K562 (cell line): ENCODE results near the gene RNF150. TPM values are rescaled to one million over a fixed set of nuclear protein-coding genes. Genes with fewer than 3 reads are reported as not detected.

ENCODE experiments used
- ATAC-seq: fragments of 200-7000 bp; cut with Tn5 transposase; 3 replicates; pipeline ENCODE4 v1.9.1; 2020; ENCODE audit warnings: moderate library complexity
- BruUV-seq: library from RNA; stranded (reverse); fragments of 400-500 nt; replicated peaks from 2 replicates; lab custom pipeline; 2021; lab: Mats Ljungman, UMichigan
- CTCF ChIA-PET: fragments of 300-600 bp; formaldehyde crosslinking; extraction: SDS; loops from one replicate; lab custom pipeline; 2021; ENCODE audit warnings: low intra/inter-chr PET ratio; lab: Yijun Ruan, JAX
- POLR2A ChIA-PET: fragments of 300-600, 350-650 bp; sonication (Branson Sonifier 250); formaldehyde crosslinking; extraction: SDS; loops from one replicate; lab custom pipeline; 2021; ENCODE audit warnings: antibody characterized with exemption, inconsistent platforms; lab: Yijun Ruan, JAX
- DNase-seq, 4 experiments: peaks; one replicate each; pipeline versions ENCODE4 v3.0.0 to v3.0.0-alpha.2; 2011 to 2018; ENCODE audit warnings: low spot score in 3 of 4, mixed read lengths in 3 of 4; ENCODE audit errors: extremely low read depth in 1 of 4
- FAIRE-seq: peaks from 2 replicates; lab custom pipeline; 2011; peaks lifted over from hg19 to GRCh38; lab: Jason Lieb, UNC
- H2AFZ ChIP-seq: 2 replicates; pipeline ENCODE4 v1.6.0; 2011; ENCODE audit warnings: low read depth, low read length, control low read depth, inconsistent platforms
- H3K27ac ChIP-seq: fragments of 200-600 bp; 3 replicates; pipeline ENCODE4 v1.8.0; 2011; ENCODE audit warnings: low read depth, mild to moderate bottlenecking, control low read depth, inconsistent platforms, low read length, moderate library complexity, mixed read lengths; ENCODE audit errors: extremely low read depth
- H3K27me3 ChIP-seq, 2 experiments: fragments of 300-600 bp in 1 of 2; 2 replicates in 1 of 2; 3 replicates in 1 of 2; pipeline versions ENCODE4 v1.6.0 to v1.8.0; 2011; ENCODE audit warnings: inconsistent platforms in 2 of 2, low read length in 2 of 2, mild to moderate bottlenecking in 1 of 2, mixed read lengths in 1 of 2, moderate library complexity in 1 of 2; ENCODE audit not compliant: control insufficient read depth in 2 of 2, insufficient read depth in 2 of 2
- H3K36me3 ChIP-seq: fragments of 300-600 bp; 3 replicates; pipeline ENCODE4 v1.8.0; 2011; ENCODE audit warnings: mild to moderate bottlenecking, low read length, inconsistent platforms; ENCODE audit not compliant: control insufficient read depth, insufficient read depth
- H3K4me1 ChIP-seq, 2 experiments: fragments of 200-600 bp in 1 of 2; replicated peaks in 1 of 2; 2 replicates in 1 of 2; 3 replicates in 1 of 2; pipeline versions ENCODE4 v1.5.1 to v1.8.0; 2011; ENCODE audit warnings: inconsistent platforms in 2 of 2, low read length in 2 of 2, mild to moderate bottlenecking in 1 of 2, mixed read lengths in 1 of 2, moderate library complexity in 1 of 2; ENCODE audit not compliant: control insufficient read depth in 2 of 2, insufficient read depth in 2 of 2
- H3K4me2 ChIP-seq: 2 replicates; pipeline ENCODE4 v1.6.1; 2011; ENCODE audit warnings: low read length, control low read depth, inconsistent platforms, mixed read lengths; ENCODE audit not compliant: insufficient read depth
- H3K4me3 ChIP-seq: fragments of 200-600 bp; sonication (generic), shearing (Covaris generic); 2 replicates; pipeline ENCODE4 v1.5.1; 2016; ENCODE audit warnings: control low read depth, inconsistent platforms
- H3K79me2 ChIP-seq: fragments of 200-600 bp; 3 replicates; pipeline ENCODE4 v1.8.0; 2011; ENCODE audit warnings: low read length, inconsistent platforms; ENCODE audit not compliant: control insufficient read depth, insufficient read depth
- H3K9ac ChIP-seq, 2 experiments: 2 replicates each; pipeline versions ENCODE4 v1.6.0 to v1.6.1; 2011; ENCODE audit warnings: low read depth in 2 of 2, low read length in 2 of 2, control low read depth in 1 of 2, inconsistent platforms in 1 of 2, mild to moderate bottlenecking in 1 of 2, mixed read lengths in 1 of 2; ENCODE audit not compliant: insufficient read depth in 1 of 2
- H3K9me1 ChIP-seq: one replicate; pipeline ENCODE4 v1.6.0; 2011; ENCODE audit warnings: inconsistent platforms, mild to moderate bottlenecking, low read length, moderate library complexity; ENCODE audit not compliant: control insufficient read depth, insufficient read depth
- H3K9me3 ChIP-seq: replicated peaks from 2 replicates; pipeline ENCODE4 v1.5.1; 2011; ENCODE audit warnings: low read depth, low read length, inconsistent platforms; ENCODE audit not compliant: control insufficient read depth, insufficient read depth
- H4K20me1 ChIP-seq: replicated peaks from 2 replicates; pipeline ENCODE4 v1.6.1; 2011; ENCODE audit warnings: low read length, inconsistent platforms, mixed read lengths; ENCODE audit not compliant: control insufficient read depth, insufficient read depth
- ATF1 ChIP-seq, 2 experiments: fragments of 450-650 bp in 1 of 2; IDR thresholded peaks; 2 replicates each; pipeline ENCODE4 v1.6.1; 2016; ENCODE audit warnings: missing compliant biosample characterization in 1 of 2, missing genetic modification characterization in 1 of 2
- ATF3 ChIP-seq, 2 experiments: fragments of 450-650 bp in 1 of 2; sonication (generic) in 1 of 2; formaldehyde crosslinking in 1 of 2; IDR thresholded peaks in 1 of 2; conservative IDR thresholded peaks in 1 of 2; 2 replicates each; pipeline versions ENCODE4 v1.6.1 to v1.8.1; 2016 to 2023; ENCODE audit warnings: mild to moderate bottlenecking in 2 of 2, moderate library complexity in 2 of 2, inconsistent platforms in 1 of 2, missing genetic modification reagents in 1 of 2
- ATF7 ChIP-seq: fragments of 450-650 bp; IDR thresholded peaks from 2 replicates; pipeline ENCODE4 v1.7.1; 2014; ENCODE audit warnings: mild to moderate bottlenecking, moderate library complexity
- JUND ChIP-seq, 2 experiments: IDR thresholded peaks; 2 replicates in 1 of 2; 3 replicates in 1 of 2; pipeline ENCODE4 v1.6.1; 2011; ENCODE audit warnings: borderline replicate concordance in 2 of 2, low read depth in 2 of 2, low read length in 2 of 2, improper control_type of control experiment in 1 of 2, missing biosample characterization in 1 of 2, missing genetic modification characterization in 1 of 2, missing genetic modification reagents in 1 of 2
- PATZ1 ChIP-seq: fragments of 250-450 bp; sonication (Bioruptor Pico); IDR thresholded peaks from 2 replicates; pipeline ENCODE4 v1.5.0; 2020; ENCODE audit warnings: mild to moderate bottlenecking, borderline replicate concordance
- WGBS: fragments of 100-300 bp; shearing (Covaris generic); methylation state at CpG from one replicate; pipeline ENCODE4 v1.1.6; 2016; ENCODE audit warnings: low coverage, mixed read lengths; ENCODE audit not compliant: insufficient coverage; ENCODE audit errors: missing lambda C conversion rate; 5-methylcytosine and 5-hydroxymethylcytosine counted together
- in situ Hi-C: fragments of 300-500 bp; cut with MboI; formaldehyde crosslinking; loops from 4 replicates; pipeline ENCODE4 v1.15.0; 2018; ENCODE audit warnings: inconsistent platforms, mixed read lengths
- intact Hi-C: fragments of 100-400 bp; cut with micrococcal nuclease; formaldehyde crosslinking; loops from 2 replicates; pipeline ENCODE4 v1.14.2; 2022
- polyA plus RNA-seq, 8 experiments: library from polyadenylated mRNA; depleted of rRNA in 4 of 8; stranded (reverse) in 5 of 8; unstranded in 3 of 8; fragments of >200 nt; fragmentation: Nextera tagmentation in 2 of 8; fragmentation: Illumina TruSeq in 1 of 8; extraction: Ambion mirVana in 2 of 8; extraction: Trizol in 1 of 8; gene quantifications; 2 replicates each; pipeline versions ENCODE4 v1.2.1 to v1.2.3, GENCODE V29; 2011 to 2014; ENCODE audit warnings: inconsistent platforms in 1 of 8, missing spikeins in 1 of 8
- total RNA-seq, 7 experiments: library from RNA; depleted of rRNA in 6 of 7; stranded (reverse); fragments of >200 nt in 6 of 7; fragmentation: Illumina TruSeq in 2 of 7; extraction: Trizol in 2 of 7; gene quantifications; 2 replicates each; pipeline versions ENCODE4 v1.2.1 to v1.2.3, GENCODE V29; 2011 to 2021; ENCODE audit warnings: low replicate concordance in 1 of 7
- TF ChIP-seq, protein P1 (sequence below), 2 experiments: fragments of 450-650 bp; IDR thresholded peaks; 2 replicates each; pipeline ENCODE4 v1.6.1; 2018; ENCODE audit warnings: mild to moderate bottlenecking in 2 of 2, low read depth in 1 of 2; ENCODE audit not compliant: partially characterized antibody in 2 of 2
- TF ChIP-seq, protein P2 (sequence below), 3 experiments: IDR thresholded peaks in 2 of 3; conservative IDR thresholded peaks in 1 of 3; 2 replicates each; pipeline ENCODE4 v1.5.1; 2011 to 2012; ENCODE audit warnings: low read length in 3 of 3, mild to moderate bottlenecking in 3 of 3, control low read depth in 2 of 3, improper control_type of control experiment in 1 of 3, inconsistent platforms in 1 of 3, low read depth in 1 of 3, mixed read lengths in 1 of 3, moderate library complexity in 1 of 3; ENCODE audit not compliant: insufficient read depth in 2 of 3

Gene RNF150
- total and polyA plus RNA-seq, 9 of the 15 experiments (the other 6 are each of a cell fraction or from before 2014, with no cell fraction given) = 0.09 TPM; not detected in 8

- Histone ChIP-seq H3K4me1 (no peaks in the 10 kb centered on the region), H3K36me3 (no peaks in the 10 kb centered on the region), H3K9ac (no peak overlapping the region), H4K20me1 (no peaks in the 10 kb centered on the region), H2AFZ (no peak overlapping the region), H3K27ac (no peak overlapping the region), H3K9me3 (no peaks in the 10 kb centered on the region), H3K27me3 (no peaks in the 10 kb centered on the region), H3K9me1 (no peaks in the 10 kb centered on the region), H3K4me2 (no peak overlapping the region), H3K4me3 (no peak overlapping the region), H3K79me2 (no peaks in the 10 kb centered on the region)
- 4% methylated on average over 4 of the region's 4 CpGs for WGBS
- ATAC-seq = no peak
- POLR2A ChIA-PET = no interaction called here
- in situ Hi-C loops = no loop called here
- no peak for FAIRE-seq
- CTCF ChIA-PET = no interaction called here
- intact Hi-C loops = no loop called here
- no TSS peak for BruUV-seq
- TF ChIP-seq ATF7 (0 out of 2 replicates have a peak, but pooled peaks have one; percentile 39), PATZ1 (CRISPR knock-in tag) (no peak), ATF1 (CRISPR knock-in tag; IDR thresholded peaks at IDR 0.05) (no peak), ATF1 (tag; IDR thresholded peaks at IDR 0.05) (0 out of 2 replicates have a peak, but pooled peaks have one; percentile 14), JUND (IDR thresholded peaks at IDR 0.05; ENCODE audit: borderline replicate concordance, low read depth, low read length) (no peak), JUND (tag; IDR thresholded peaks at IDR 0.05; ENCODE audit: borderline replicate concordance, low read depth, low read length) (peak; percentile 6; the same call in 1 of the 3 replicates), ATF3 (IDR thresholded peaks at IDR 0.05) (peak; percentile 69), ATF3 (CRISPR knock-in tag; conservative IDR thresholded peaks at IDR 0.05) (no peak)
- TF ChIP-seq, protein P1, sequence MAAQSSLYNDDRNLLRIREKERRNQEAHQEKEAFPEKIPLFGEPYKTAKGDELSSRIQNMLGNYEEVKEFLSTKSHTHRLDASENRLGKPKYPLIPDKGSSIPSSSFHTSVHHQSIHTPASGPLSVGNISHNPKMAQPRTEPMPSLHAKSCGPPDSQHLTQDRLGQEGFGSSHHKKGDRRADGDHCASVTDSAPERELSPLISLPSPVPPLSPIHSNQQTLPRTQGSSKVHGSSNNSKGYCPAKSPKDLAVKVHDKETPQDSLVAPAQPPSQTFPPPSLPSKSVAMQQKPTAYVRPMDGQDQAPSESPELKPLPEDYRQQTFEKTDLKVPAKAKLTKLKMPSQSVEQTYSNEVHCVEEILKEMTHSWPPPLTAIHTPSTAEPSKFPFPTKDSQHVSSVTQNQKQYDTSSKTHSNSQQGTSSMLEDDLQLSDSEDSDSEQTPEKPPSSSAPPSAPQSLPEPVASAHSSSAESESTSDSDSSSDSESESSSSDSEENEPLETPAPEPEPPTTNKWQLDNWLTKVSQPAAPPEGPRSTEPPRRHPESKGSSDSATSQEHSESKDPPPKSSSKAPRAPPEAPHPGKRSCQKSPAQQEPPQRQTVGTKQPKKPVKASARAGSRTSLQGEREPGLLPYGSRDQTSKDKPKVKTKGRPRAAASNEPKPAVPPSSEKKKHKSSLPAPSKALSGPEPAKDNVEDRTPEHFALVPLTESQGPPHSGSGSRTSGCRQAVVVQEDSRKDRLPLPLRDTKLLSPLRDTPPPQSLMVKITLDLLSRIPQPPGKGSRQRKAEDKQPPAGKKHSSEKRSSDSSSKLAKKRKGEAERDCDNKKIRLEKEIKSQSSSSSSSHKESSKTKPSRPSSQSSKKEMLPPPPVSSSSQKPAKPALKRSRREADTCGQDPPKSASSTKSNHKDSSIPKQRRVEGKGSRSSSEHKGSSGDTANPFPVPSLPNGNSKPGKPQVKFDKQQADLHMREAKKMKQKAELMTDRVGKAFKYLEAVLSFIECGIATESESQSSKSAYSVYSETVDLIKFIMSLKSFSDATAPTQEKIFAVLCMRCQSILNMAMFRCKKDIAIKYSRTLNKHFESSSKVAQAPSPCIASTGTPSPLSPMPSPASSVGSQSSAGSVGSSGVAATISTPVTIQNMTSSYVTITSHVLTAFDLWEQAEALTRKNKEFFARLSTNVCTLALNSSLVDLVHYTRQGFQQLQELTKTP (IDR thresholded peaks at IDR 0.05; ENCODE audit: low read depth in 1 of 2, partially characterized antibody in 2 of 2) = no peak
- TF ChIP-seq, protein P2, sequence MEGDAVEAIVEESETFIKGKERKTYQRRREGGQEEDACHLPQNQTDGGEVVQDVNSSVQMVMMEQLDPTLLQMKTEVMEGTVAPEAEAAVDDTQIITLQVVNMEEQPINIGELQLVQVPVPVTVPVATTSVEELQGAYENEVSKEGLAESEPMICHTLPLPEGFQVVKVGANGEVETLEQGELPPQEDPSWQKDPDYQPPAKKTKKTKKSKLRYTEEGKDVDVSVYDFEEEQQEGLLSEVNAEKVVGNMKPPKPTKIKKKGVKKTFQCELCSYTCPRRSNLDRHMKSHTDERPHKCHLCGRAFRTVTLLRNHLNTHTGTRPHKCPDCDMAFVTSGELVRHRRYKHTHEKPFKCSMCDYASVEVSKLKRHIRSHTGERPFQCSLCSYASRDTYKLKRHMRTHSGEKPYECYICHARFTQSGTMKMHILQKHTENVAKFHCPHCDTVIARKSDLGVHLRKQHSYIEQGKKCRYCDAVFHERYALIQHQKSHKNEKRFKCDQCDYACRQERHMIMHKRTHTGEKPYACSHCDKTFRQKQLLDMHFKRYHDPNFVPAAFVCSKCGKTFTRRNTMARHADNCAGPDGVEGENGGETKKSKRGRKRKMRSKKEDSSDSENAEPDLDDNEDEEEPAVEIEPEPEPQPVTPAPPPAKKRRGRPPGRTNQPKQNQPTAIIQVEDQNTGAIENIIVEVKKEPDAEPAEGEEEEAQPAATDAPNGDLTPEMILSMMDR (IDR thresholded peaks at IDR 0.05 in 2 of 3, conservative IDR thresholded peaks at IDR 0.05 in 1 of 3; ENCODE audit: insufficient read depth in 2 of 3, low read depth in 1 of 3, low read length in 3 of 3) = no peak
- no peak for DNase-seq
These were observed 87.4 kb downstream of the RNF150 start for GRCh38 chr4:141045848-141046247.
